ENCODE results near the gene RASA3. TPM values are rescaled to one million over a fixed set of nuclear protein-coding genes. Genes with fewer than 3 reads are reported as not detected.

RASA3 gene
- polyA plus RNA-seq, 3 donors, result 9.0 to 32.6 (median 16.6) TPM

DNA sequence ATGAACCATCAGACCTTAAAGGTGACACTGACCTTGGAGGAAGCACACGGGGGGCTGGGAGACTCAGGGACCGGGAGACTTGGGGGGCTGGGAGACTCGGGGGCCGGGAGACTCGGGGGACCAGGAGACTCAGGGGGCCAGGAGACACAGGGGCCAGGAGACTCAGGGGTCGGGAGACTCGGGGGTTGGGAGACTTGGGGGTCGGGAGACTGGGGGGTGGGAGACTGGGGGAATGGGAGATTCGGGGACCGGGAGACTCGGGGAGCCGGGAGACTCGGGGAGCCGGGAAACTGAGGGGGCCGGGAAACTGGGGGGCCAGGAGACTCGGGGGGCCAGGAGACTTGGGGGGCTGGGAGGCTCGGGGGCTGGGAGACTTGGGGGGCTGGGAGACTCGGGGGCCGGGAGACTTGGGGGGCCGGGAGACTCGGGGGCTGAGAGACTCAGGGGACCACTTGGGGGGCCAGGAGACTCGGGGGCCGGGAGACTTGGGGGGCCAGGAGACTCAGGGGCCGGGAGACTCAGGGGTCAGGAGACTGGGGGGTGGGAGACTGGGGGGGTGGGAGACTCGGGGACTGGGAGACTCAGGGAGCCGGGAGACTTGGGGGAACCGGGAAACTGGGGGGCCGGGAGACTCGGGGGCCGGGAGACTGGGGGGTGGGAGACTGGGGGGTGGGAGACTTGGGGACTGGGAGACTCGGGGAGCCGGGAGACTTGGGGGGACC, 62.9 kb downstream of the RASA3 start:
- Histone ChIP-seq H3K27ac (ENCODE audit: low read depth in 1 of 2, low read length in 2 of 2) (peak overlapping the region; percentile 93 to 99), H3K4me2 (replicated peaks; ENCODE audit: extremely low read depth, low read length, poor library complexity, severe bottlenecking) (peak overlapping the region; percentile 75), H3K4me1 (ENCODE audit: control insufficient read depth in 1 of 2, insufficient read depth in 2 of 2, low read length in 2 of 2) (peaks cover 48 to 50% of the 10 kb centered on the region in 2 donors), H3K36me3 (replicated peaks in 1 of 2; ENCODE audit: control insufficient read depth in 1 of 2, insufficient read depth in 2 of 2, low read length in 2 of 2) (peaks cover 6 to 35% of the 10 kb centered on the region in 2 donors), H2AFZ (ENCODE audit: insufficient read depth, low read depth, low read length, poor library complexity, severe bottlenecking) (peak overlapping the region; percentile 33), H3K79me2 (ENCODE audit: insufficient read depth, low read length) (peaks cover 33% of the 10 kb centered on the region), H4K20me1 (ENCODE audit: insufficient read depth, low read length) (peaks cover 8% of the 10 kb centered on the region), H3K4me3 (replicated peaks in 1 of 3; ENCODE audit: low read depth in 2 of 3, low read length in 3 of 3) (peak overlapping the region in 1 of 3 experiments; percentile 72), H3K9ac (ENCODE audit: insufficient read depth, low read length, poor library complexity, severe bottlenecking) (peak overlapping the region; percentile 89), H3K27me3 (ENCODE audit: control insufficient read depth in 2 of 2, insufficient read depth in 2 of 2, low read length in 2 of 2) (no peaks in the 10 kb centered on the region), H3K9me3 (replicated peaks in 1 of 2; ENCODE audit: control insufficient read depth in 1 of 2, insufficient read depth in 1 of 2, low read length in 2 of 2) (no peaks in the 10 kb centered on the region)
- intact Hi-C loops (cut with micrococcal nuclease), result loop anchor here in 1 of 2 donors (5.0 to 10.0 kb wide), 2 partner anchors 58 to 575 kb away; partner anchors contain the start of gene DCUN1D2
- Mint-ChIP-seq H3K27ac (peak overlapping the region; percentile 94 to 100 (median 97)), H3K36me3 (peaks cover 35 to 38% of the 10 kb centered on the region in 2 donors), H3K27me3 (ENCODE audit: low read depth in 3 of 3) (peaks cover 0 to 2% (median 1%) of the 10 kb centered on the region in 3 donors), H3K9me3 (peaks cover 0 to 3% (median 2%) of the 10 kb centered on the region in 7 donors), H3K4me1 (peaks cover 46% of the 10 kb centered on the region), H3K4me3 (peak overlapping the region; percentile 66 to 86)
- TF ChIP-seq, protein P1, sequence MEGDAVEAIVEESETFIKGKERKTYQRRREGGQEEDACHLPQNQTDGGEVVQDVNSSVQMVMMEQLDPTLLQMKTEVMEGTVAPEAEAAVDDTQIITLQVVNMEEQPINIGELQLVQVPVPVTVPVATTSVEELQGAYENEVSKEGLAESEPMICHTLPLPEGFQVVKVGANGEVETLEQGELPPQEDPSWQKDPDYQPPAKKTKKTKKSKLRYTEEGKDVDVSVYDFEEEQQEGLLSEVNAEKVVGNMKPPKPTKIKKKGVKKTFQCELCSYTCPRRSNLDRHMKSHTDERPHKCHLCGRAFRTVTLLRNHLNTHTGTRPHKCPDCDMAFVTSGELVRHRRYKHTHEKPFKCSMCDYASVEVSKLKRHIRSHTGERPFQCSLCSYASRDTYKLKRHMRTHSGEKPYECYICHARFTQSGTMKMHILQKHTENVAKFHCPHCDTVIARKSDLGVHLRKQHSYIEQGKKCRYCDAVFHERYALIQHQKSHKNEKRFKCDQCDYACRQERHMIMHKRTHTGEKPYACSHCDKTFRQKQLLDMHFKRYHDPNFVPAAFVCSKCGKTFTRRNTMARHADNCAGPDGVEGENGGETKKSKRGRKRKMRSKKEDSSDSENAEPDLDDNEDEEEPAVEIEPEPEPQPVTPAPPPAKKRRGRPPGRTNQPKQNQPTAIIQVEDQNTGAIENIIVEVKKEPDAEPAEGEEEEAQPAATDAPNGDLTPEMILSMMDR (IDR thresholded peaks at IDR 0.05), result no peak
- 40% methylated on average over 5 of the region's 32 CpGs for WGBS (ENCODE audit: insufficient coverage)
- no peak for DNase-seq

DNA sequence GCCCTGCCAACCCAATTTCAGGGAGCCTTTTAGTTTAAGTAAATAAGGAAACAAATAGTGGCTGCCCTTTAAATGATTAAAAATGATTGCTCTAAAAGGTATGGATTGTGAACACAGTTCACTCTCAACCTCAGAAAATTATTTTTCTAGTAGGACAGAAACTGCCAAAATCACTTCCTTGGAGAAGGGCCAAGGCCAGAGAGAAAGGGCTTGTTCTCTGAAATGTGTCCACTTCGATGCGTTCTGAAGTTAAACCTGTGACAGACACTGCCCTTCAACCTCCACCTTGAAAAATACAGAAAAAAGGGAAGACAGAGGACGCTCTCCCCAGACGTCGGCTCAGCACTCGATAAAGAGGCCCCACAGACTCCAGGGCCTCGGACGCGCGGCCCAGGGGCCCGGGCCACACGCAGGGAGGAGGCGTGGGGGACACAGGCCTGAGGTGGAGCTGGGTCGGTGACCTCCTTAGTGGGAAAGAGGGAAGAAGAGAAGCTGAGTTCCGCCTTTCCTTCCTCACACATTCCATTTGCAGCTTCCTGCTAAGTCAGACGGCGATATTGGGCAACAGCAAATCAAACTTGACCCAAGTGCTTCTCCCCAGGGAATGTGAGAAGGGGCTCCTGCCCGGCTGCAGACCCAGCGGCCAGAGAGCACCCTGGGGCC, 63.6 kb downstream of the RASA3 start:
- intact Hi-C loops (cut with micrococcal nuclease), result loop anchor here in 1 of 2 donors (5.0 to 10.0 kb wide), 2 partner anchors 59 to 574 kb away; partner anchors contain the start of gene DCUN1D2
- peak overlapping the region; percentile 75 for H3K4me2 ChIP-seq (replicated peaks; ENCODE audit: extremely low read depth, low read length, poor library complexity, severe bottlenecking)
- TF ChIP-seq, protein P1 (IDR thresholded peaks at IDR 0.05), result no peak
- DNase-seq, result peak; percentile 47 to 90 (median 89)
- peak overlapping the region; percentile 33 for H2AFZ ChIP-seq (ENCODE audit: insufficient read depth, low read depth, low read length, poor library complexity, severe bottlenecking)
- Mint-ChIP-seq H3K27me3 (ENCODE audit: low read depth in 3 of 3) (peaks cover 0 to 1% (median 0%) of the 10 kb centered on the region in 3 donors), H3K9me3 (peaks cover 0 to 3% (median 2%) of the 10 kb centered on the region in 7 donors), H3K27ac (peak overlapping the region; percentile 94 to 100 (median 97)), H3K4me3 (peak overlapping the region; percentile 66 to 86), H3K4me1 (peaks cover 54% of the 10 kb centered on the region), H3K36me3 (peaks cover 30 to 33% of the 10 kb centered on the region in 2 donors)
- peaks cover 56 to 57% of the 10 kb centered on the region in 2 donors for H3K4me1 ChIP-seq (ENCODE audit: control insufficient read depth in 1 of 2, insufficient read depth in 2 of 2, low read length in 2 of 2)
- peaks cover 26% of the 10 kb centered on the region for H3K79me2 ChIP-seq (ENCODE audit: insufficient read depth, low read length)
- 3% methylated on average over 6 of the region's 19 CpGs for WGBS (ENCODE audit: insufficient coverage)
- H3K27ac ChIP-seq (ENCODE audit: low read depth in 1 of 2, low read length in 2 of 2), result peak overlapping the region; percentile 93 to 99
- peak overlapping the region; percentile 89 for H3K9ac ChIP-seq (ENCODE audit: insufficient read depth, low read length, poor library complexity, severe bottlenecking)
- H3K27me3 ChIP-seq (ENCODE audit: control insufficient read depth in 2 of 2, insufficient read depth in 2 of 2, low read length in 2 of 2), result no peaks in the 10 kb centered on the region
- no peaks in the 10 kb centered on the region for H3K9me3 ChIP-seq (replicated peaks in 1 of 2; ENCODE audit: control insufficient read depth in 1 of 2, insufficient read depth in 1 of 2, low read length in 2 of 2)
- peak overlapping the region in 1 of 3 experiments; percentile 72 for H3K4me3 ChIP-seq (replicated peaks in 1 of 3; ENCODE audit: low read depth in 2 of 3, low read length in 3 of 3)
- peaks cover 6 to 30% of the 10 kb centered on the region in 2 donors for H3K36me3 ChIP-seq (replicated peaks in 1 of 2; ENCODE audit: control insufficient read depth in 1 of 2, insufficient read depth in 2 of 2, low read length in 2 of 2)
- H4K20me1 ChIP-seq (ENCODE audit: insufficient read depth, low read length), result peaks cover under 1% of the 10 kb centered on the region
